ENCODE results near the gene SLC6A17.

Gene SLC6A17

DNA sequence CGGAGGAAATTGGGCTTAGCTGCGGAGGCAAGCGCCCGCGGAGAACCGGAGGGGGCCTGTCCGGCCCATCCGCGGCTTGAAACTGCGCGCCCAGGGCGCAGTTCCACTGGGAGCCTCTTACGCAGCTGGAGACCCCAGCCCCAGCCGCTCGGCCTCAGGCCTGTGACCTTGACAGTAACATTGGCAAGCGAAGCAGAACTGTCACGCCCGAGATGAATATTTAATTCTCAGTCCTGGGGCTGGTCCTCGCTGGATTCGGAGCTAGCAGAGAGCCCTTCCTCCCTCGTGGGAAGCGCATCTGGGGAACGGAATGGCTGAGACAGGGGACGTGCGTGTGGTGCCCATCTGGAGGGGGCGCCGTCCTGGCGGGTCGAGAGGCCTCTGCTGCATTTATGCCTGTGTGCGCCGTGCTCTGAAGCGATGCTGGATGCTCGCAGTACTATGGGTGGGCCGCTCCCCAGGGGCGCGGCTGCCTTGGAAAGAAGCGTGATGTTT lies 928 bp downstream of the SLC6A17 start:
- TF ChIP-seq, protein P1, sequence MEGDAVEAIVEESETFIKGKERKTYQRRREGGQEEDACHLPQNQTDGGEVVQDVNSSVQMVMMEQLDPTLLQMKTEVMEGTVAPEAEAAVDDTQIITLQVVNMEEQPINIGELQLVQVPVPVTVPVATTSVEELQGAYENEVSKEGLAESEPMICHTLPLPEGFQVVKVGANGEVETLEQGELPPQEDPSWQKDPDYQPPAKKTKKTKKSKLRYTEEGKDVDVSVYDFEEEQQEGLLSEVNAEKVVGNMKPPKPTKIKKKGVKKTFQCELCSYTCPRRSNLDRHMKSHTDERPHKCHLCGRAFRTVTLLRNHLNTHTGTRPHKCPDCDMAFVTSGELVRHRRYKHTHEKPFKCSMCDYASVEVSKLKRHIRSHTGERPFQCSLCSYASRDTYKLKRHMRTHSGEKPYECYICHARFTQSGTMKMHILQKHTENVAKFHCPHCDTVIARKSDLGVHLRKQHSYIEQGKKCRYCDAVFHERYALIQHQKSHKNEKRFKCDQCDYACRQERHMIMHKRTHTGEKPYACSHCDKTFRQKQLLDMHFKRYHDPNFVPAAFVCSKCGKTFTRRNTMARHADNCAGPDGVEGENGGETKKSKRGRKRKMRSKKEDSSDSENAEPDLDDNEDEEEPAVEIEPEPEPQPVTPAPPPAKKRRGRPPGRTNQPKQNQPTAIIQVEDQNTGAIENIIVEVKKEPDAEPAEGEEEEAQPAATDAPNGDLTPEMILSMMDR (IDR thresholded peaks at IDR 0.05; ENCODE audit: low read length, missing control alignments) = no peak
- DNase-seq (ENCODE audit: low read depth) = no peak
- H3K4me3 ChIP-seq (replicated peaks; ENCODE audit: low read depth, low read length) = no peak overlapping the region

DNA sequence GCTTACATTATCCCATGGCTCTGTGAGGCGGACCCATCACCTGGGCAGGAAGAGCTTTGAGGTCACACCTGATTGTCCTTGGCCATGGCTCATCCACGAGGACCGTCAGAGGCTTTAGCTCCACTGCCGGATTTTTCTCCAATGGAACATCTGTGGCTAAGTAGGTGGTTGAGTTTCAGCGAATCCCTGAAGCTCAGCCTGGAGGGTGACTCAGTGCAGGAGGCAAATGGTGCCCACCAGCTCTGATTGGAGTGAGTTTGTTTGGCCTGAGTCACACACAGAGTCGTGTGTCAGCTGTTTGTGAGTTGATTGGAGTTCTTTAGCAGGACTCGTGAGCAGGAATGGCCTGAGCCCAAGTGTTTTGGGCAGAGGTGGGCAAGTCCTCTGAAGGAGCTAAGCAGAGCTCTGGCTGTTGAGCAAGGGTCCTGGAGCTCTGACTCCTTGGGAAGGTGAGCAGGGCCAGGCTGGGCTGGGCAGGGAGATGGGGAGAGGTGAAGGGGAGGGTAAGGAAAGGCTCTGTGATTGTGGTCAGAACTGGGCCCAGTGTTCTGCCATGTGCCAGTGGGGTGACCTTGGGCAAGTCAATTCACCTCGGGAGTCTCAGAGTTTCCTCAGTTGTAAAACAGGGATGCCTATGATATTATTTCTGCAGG lies 2.0 kb downstream of the SLC6A17 start:
- TF ChIP-seq, protein P1 (IDR thresholded peaks at IDR 0.05; ENCODE audit: low read length, missing control alignments) = no peak
- no peak overlapping the region for H3K4me3 ChIP-seq (replicated peaks; ENCODE audit: low read depth, low read length)
- DNase-seq (ENCODE audit: low read depth) = no peak

DNA sequence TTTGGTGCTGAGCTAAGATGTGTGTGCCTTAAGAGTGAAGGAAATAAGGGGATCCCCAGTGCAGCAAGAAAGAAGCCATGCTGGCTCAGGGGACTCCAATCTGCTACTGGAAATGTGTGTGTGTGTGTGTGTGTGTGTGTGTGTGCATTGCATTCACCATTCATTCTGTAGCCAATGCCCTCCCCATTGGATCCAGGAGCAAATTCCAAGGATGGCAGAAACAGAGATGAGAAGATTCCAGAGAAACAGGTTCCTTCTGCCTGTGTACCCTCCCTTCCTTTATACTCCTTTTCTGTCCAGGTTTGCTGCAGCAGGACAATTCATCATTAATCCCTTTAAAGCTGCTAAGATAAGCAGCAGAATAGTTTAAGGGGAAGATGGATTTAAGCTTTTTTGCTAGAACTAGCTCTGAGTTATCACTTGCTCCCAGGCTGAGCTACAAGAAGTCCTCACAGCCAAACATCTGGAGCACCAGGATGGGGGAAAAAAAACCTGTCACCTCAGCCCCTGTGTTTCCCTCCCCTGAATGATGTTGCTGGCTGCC lies 3.2 kb downstream of the SLC6A17 start:
- H3K4me3 ChIP-seq (replicated peaks; ENCODE audit: low read depth, low read length) = no peak overlapping the region
- DNase-seq (ENCODE audit: low read depth) = no peak
- TF ChIP-seq, protein P1 (IDR thresholded peaks at IDR 0.05; ENCODE audit: low read length, missing control alignments) = no peak

GRCh38 chr1:110155878-110156522 lies 5.7 kb downstream of the SLC6A17 start:
- peak; percentile 74 for DNase-seq (ENCODE audit: low read depth)
- no peak overlapping the region for H3K4me3 ChIP-seq (replicated peaks; ENCODE audit: low read depth, low read length)
- TF ChIP-seq, protein P1 (IDR thresholded peaks at IDR 0.05; ENCODE audit: low read length, missing control alignments) = no peak

GRCh38 chr1:110158261-110158660 lies 8.0 kb downstream of the SLC6A17 start:
- no peak for DNase-seq (ENCODE audit: low read depth)
- TF ChIP-seq, protein P1 (IDR thresholded peaks at IDR 0.05; ENCODE audit: low read length, missing control alignments) = no peak
- no peak overlapping the region for H3K4me3 ChIP-seq (replicated peaks; ENCODE audit: low read depth, low read length)

DNA sequence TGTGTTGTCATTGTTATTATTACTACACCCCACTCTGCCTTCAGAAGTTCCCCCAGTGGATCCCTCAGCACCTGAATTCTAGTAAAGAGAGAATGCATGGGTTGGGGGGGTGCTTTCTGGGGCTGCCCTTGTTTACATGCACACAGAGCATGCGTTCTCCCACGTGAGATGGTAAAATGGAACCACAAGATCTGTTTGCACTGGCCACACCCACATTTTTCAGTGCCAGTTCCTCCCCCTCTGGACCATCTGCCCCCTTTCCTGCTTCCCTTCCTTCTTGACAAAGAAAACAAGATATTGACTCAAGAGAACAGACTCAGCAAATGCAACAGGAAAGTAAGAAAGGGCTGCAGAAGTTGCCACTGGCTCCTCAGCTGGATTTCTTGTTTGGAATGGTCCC lies 8.9 kb downstream of the SLC6A17 start:
- DNase-seq (ENCODE audit: low read depth) = no peak
- H3K4me3 ChIP-seq (replicated peaks; ENCODE audit: low read depth, low read length) = no peak overlapping the region
- TF ChIP-seq, protein P1 (IDR thresholded peaks at IDR 0.05; ENCODE audit: low read length, missing control alignments) = no peak

Data from fibroblast of pulmonary artery (primary cell).